H9 (cell line): Measurements from ENCODE around the gene TMEM198. TPM values are rescaled to one million over a fixed set of nuclear protein-coding genes. Genes with fewer than 3 reads are reported as not detected.
A peak's percentile ranks its signal among the peaks of the same experiment; 100 is the strongest.

Experiments
- DNase-seq: peaks from one replicate; pipeline ENCODE4 v3.0.0-alpha.2; 2017
- H2AFZ ChIP-seq: one replicate; pipeline ENCODE4 v1.6.1; 2013; ENCODE audit warnings: mild to moderate bottlenecking, low read length, control low read depth, moderate library complexity
- H2AK5ac ChIP-seq: 2 replicates; pipeline ENCODE4 v1.6.1; 2013; ENCODE audit warnings: low read length, control low read depth, mixed read lengths; ENCODE audit not compliant: insufficient read length
- H2BK120ac ChIP-seq: one replicate; pipeline ENCODE4 v1.6.1; 2013; ENCODE audit warnings: low read depth, mild to moderate bottlenecking, low read length, control low read depth, inconsistent platforms; ENCODE audit not compliant: poor library complexity, severe bottlenecking
- H2BK12ac ChIP-seq: 2 replicates; pipeline ENCODE4 v1.6.1; 2013; ENCODE audit warnings: low read length, control low read depth, mixed read lengths, low read depth; ENCODE audit not compliant: insufficient read length
- H2BK15ac ChIP-seq: 2 replicates; pipeline ENCODE4 v1.6.1; 2013; ENCODE audit warnings: low read depth, low read length, control low read depth
- H2BK20ac ChIP-seq: one replicate; pipeline ENCODE4 v1.6.1; 2013; ENCODE audit warnings: low read depth, mild to moderate bottlenecking, low read length, control low read depth, inconsistent platforms; ENCODE audit not compliant: poor library complexity, severe bottlenecking
- H2BK5ac ChIP-seq: 2 replicates; pipeline ENCODE4 v1.6.1; 2013; ENCODE audit warnings: low read length, control low read depth, mixed read lengths; ENCODE audit not compliant: insufficient read length
- H3K14ac ChIP-seq: 2 replicates; pipeline ENCODE4 v1.6.1; 2013; ENCODE audit warnings: low read length, control low read depth; ENCODE audit not compliant: insufficient read depth
- H3K18ac ChIP-seq: 2 replicates; pipeline ENCODE4 v1.6.1; 2013; ENCODE audit warnings: low read depth, mild to moderate bottlenecking, mixed read lengths, low read length, control low read depth; ENCODE audit not compliant: insufficient read length
- H3K23ac ChIP-seq: 2 replicates; pipeline ENCODE4 v1.6.1; 2013; ENCODE audit warnings: low read length, control low read depth, mixed read lengths, low read depth; ENCODE audit not compliant: insufficient read length
- H3K23me2 ChIP-seq: 2 replicates; pipeline ENCODE4 v1.6.1; 2013; ENCODE audit warnings: low read depth, mild to moderate bottlenecking, mixed read lengths, low read length, control low read depth; ENCODE audit not compliant: insufficient read length, poor library complexity, severe bottlenecking
- H3K27ac ChIP-seq: 2 replicates; pipeline ENCODE4 v1.5.1; 2013; ENCODE audit warnings: low read length, control low read depth, mixed read lengths, low read depth; ENCODE audit not compliant: insufficient read length
- H3K27me3 ChIP-seq: 2 replicates; pipeline ENCODE4 v1.6.1; 2013; ENCODE audit warnings: low read length, control low read depth, inconsistent platforms; ENCODE audit not compliant: insufficient read depth
- H3K4ac ChIP-seq: 2 replicates; pipeline ENCODE4 v1.6.1; 2013; ENCODE audit warnings: low read depth, mild to moderate bottlenecking, control low read depth, inconsistent platforms, low read length, moderate library complexity
- H3K4me1 ChIP-seq: 2 replicates; pipeline ENCODE4 v1.6.1; 2013; ENCODE audit warnings: low read length, control low read depth, inconsistent platforms; ENCODE audit not compliant: insufficient read depth
- H3K4me2 ChIP-seq: 2 replicates; pipeline ENCODE4 v1.6.1; 2013; ENCODE audit warnings: low read length, control low read depth, mixed read lengths; ENCODE audit not compliant: insufficient read length, insufficient read depth
- H3K56ac ChIP-seq: 2 replicates; pipeline ENCODE4 v1.6.1; 2013; ENCODE audit warnings: low read depth, mild to moderate bottlenecking, mixed read lengths, low read length, control low read depth; ENCODE audit not compliant: insufficient read length
- H3K79me1 ChIP-seq: 2 replicates; pipeline ENCODE4 v1.6.1; 2013; ENCODE audit warnings: low read depth, mild to moderate bottlenecking, moderate library complexity, low read length, control low read depth, inconsistent platforms; ENCODE audit not compliant: insufficient read depth, poor library complexity, severe bottlenecking
- H3K79me2 ChIP-seq: 2 replicates; pipeline ENCODE4 v1.6.1; 2013; ENCODE audit warnings: low read length, control low read depth, inconsistent platforms; ENCODE audit not compliant: insufficient read depth
- H3K9ac ChIP-seq: 2 replicates; pipeline ENCODE4 v1.6.1; 2013; ENCODE audit warnings: low read length, control low read depth, mixed read lengths; ENCODE audit not compliant: insufficient read length; ENCODE audit errors: extremely low read depth
- H3K9me3 ChIP-seq: one replicate; pipeline ENCODE4 v1.6.1; 2013; ENCODE audit warnings: low read depth, low read length, inconsistent platforms; ENCODE audit not compliant: control insufficient read depth
- H3T11ph ChIP-seq: one replicate; pipeline ENCODE4 v1.6.1; 2013; ENCODE audit warnings: mild to moderate bottlenecking, low read length, control low read depth, inconsistent platforms
- H4K20me1 ChIP-seq: one replicate; pipeline ENCODE4 v1.6.1; 2013; ENCODE audit not compliant: control insufficient read depth, insufficient read length, insufficient read depth
- H4K5ac ChIP-seq: 2 replicates; pipeline ENCODE4 v1.6.1; 2013; ENCODE audit warnings: low read depth, mild to moderate bottlenecking, mixed read lengths, low read length, control low read depth; ENCODE audit not compliant: insufficient read length
- H4K8ac ChIP-seq: replicated peaks from 2 replicates; pipeline ENCODE4 v1.6.1; 2013; ENCODE audit warnings: low read length, control low read depth, mixed read lengths, low read depth; ENCODE audit not compliant: insufficient read length
- H4K91ac ChIP-seq: 2 replicates; pipeline ENCODE4 v1.6.1; 2013; ENCODE audit warnings: low read depth, mild to moderate bottlenecking, moderate library complexity, mixed read lengths, low read length, control low read depth; ENCODE audit not compliant: insufficient read length
- H3K27ac Mint-ChIP-seq, 3 experiments: 2 replicates in 2 of 3; 3 replicates in 1 of 3; pipeline ENCODE4 v1.8.0; 2020 to 2021; ENCODE audit warnings: mixed read lengths in 3 of 3, mild to moderate bottlenecking in 1 of 3, moderate library complexity in 1 of 3
- H3K27me3 Mint-ChIP-seq: 2 replicates; pipeline ENCODE4 v1.8.0; 2021; ENCODE audit warnings: low read depth, mild to moderate bottlenecking, moderate library complexity, mixed read lengths
- H3K36me3 Mint-ChIP-seq, 3 experiments: 2 replicates in 2 of 3; 3 replicates in 1 of 3; pipeline ENCODE4 v1.8.0; 2020 to 2021; ENCODE audit warnings: low read depth in 3 of 3, mixed read lengths in 3 of 3; ENCODE audit not compliant: insufficient read depth in 1 of 3
- H3K4me1 Mint-ChIP-seq, 2 experiments: 2 replicates each; pipeline ENCODE4 v1.8.0; 2020; ENCODE audit warnings: mixed read lengths in 2 of 2
- H3K4me3 Mint-ChIP-seq, 2 experiments: 2 replicates in 1 of 2; 3 replicates in 1 of 2; pipeline ENCODE4 v1.8.0; 2020 to 2021; ENCODE audit warnings: mild to moderate bottlenecking in 2 of 2, mixed read lengths in 2 of 2, moderate library complexity in 1 of 2
- H3K9me3 Mint-ChIP-seq, 2 experiments: 2 replicates in 1 of 2; 3 replicates in 1 of 2; pipeline ENCODE4 v1.8.0; 2020; ENCODE audit warnings: mild to moderate bottlenecking in 2 of 2, mixed read lengths in 2 of 2, moderate library complexity in 1 of 2
- CTCF ChIP-seq: fragments of 200-600 bp; sonication (generic); conservative IDR thresholded peaks from 3 replicates; pipeline ENCODE4 v1.8.0; 2021; ENCODE audit warnings: antibody characterized with exemption, mild to moderate bottlenecking
- WGBS: extraction: QIAGEN DNeasy Blood & Tissue Kit; methylation state at CpG from one replicate; pipeline ENCODE4 v1.1.7; 2013; ENCODE audit warnings: missing lambda C conversion rate, low lambda C conversion rate, mixed read lengths; ENCODE audit not compliant: insufficient read length; ENCODE audit errors: extremely low coverage; 5-methylcytosine and 5-hydroxymethylcytosine counted together
- total RNA-seq: library from RNA; stranded (reverse); gene quantifications from 2 replicates; pipeline ENCODE4 v1.2.1, GENCODE V29; 2021

The TMEM198 gene
- total RNA-seq, 1 experiment from 2014 or later = 7.7 TPM

- Histone ChIP-seq H4K8ac (no peak overlapping the region), H2BK15ac (no peak overlapping the region), H3K18ac (no peak overlapping the region), H3K27ac (no peak overlapping the region), H3K14ac (no peak overlapping the region), H3K27me3 (no peaks in the 10 kb centered on the region; the same call in 1 of the 2 replicates), H3T11ph (no peak overlapping the region), H3K9ac (no peak overlapping the region), H4K20me1 (no peaks in the 10 kb centered on the region), H3K56ac (no peak overlapping the region), H4K91ac (no peak overlapping the region), H3K23me2 (peaks cover 16% of the 10 kb centered on the region), H3K23ac (no peak overlapping the region), H4K5ac (no peak overlapping the region), H2BK120ac (no peak overlapping the region), H3K79me2 (no peaks in the 10 kb centered on the region), H2BK12ac (no peak overlapping the region), H2BK20ac (no peak overlapping the region), H3K9me3 (no peaks in the 10 kb centered on the region), H2AK5ac (no peak overlapping the region), H3K79me1 (no peaks in the 10 kb centered on the region), H2BK5ac (no peak overlapping the region), H3K4me1 (peaks cover 6% of the 10 kb centered on the region; the same call in 1 of the 2 replicates), H3K4me2 (no peak overlapping the region), H3K4ac (no peak overlapping the region), H2AFZ (no peak overlapping the region)
- no peak for DNase-seq
- Mint-ChIP-seq H3K27ac (no peak overlapping the region; a peak in 1 of 7 replicates), H3K36me3 (peaks cover 16 to 31% (median 27%) of the 10 kb centered on the region in 3 experiments), H3K27me3 (peaks cover 41% of the 10 kb centered on the region), H3K4me1 (peaks cover 20 to 21% of the 10 kb centered on the region in 2 experiments), H3K9me3 (peaks cover 0 to 4% of the 10 kb centered on the region in 2 experiments; a peak in 1 of 5 replicates), H3K4me3 (0 out of 5 replicates have a peak overlapping the region, but pooled peaks of 1 of the 2 experiments have one; percentile 8)
- TF ChIP-seq CTCF = no peak
- WGBS = no CpG with 5 or more reads among the region's 4 CpGs
These were observed 2.1 kb downstream of the TMEM198 start for GRCh38 chr2:219545943-219546352.
